ENCODE data around the gene FIBP. TPM values are rescaled to one million over a fixed set of nuclear protein-coding genes. Genes with fewer than 3 reads are reported as not detected.

Gene FIBP
- total and polyA plus RNA-seq, 2 donors (not counting 3 experiments of a cell fraction or from before 2014, with no cell fraction given) = 105 to 162 TPM

DNA sequence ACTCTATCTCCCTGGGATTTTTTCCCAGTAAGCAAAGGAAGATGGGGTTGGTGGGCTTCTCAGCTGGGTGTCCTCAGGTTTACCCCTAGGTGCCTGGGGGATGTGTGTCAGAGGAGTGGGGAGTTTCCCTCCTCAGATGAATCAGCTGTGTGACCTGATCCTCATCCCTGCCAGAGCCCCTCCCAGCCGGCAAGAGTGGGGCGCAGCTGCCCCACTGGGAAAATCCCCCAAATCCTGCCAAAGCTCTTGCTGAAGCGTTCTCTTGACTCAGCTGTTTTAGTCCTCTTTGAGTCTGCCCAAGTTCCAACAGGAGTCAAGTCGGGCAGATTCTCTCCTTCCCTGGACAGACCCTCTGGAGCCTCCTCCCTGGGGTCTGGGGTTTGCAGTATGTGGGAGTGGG is 24.6 kb upstream of the FIBP start:
- Histone ChIP-seq H3K4me1 (ENCODE audit: control insufficient read depth, extremely low read depth, insufficient read depth, low read length) (peaks cover 55% of the 10 kb centered on the region), H2AFZ (ENCODE audit: low read depth, low read length) (no peak overlapping the region), H3K4me2 (ENCODE audit: insufficient read depth, low read length) (no peak overlapping the region), H3K79me2 (ENCODE audit: control insufficient read depth, insufficient read depth, low read length) (peaks cover 16% of the 10 kb centered on the region), H4K20me1 (replicated peaks; ENCODE audit: control insufficient read depth, extremely low read depth, insufficient read depth, low read length) (no peaks in the 10 kb centered on the region), H3K27ac (ENCODE audit: insufficient read depth, low read depth, low read length) (peak overlapping the region; percentile 74), H3K9ac (replicated peaks; ENCODE audit: extremely low read depth, insufficient read depth, low read length) (peak overlapping the region; percentile 11), H3K9me3 (replicated peaks; ENCODE audit: control insufficient read depth, insufficient read depth, low read length) (no peaks in the 10 kb centered on the region), H3K9me1 (replicated peaks; ENCODE audit: control insufficient read depth, extremely low read depth, insufficient read depth, low read length) (no peaks in the 10 kb centered on the region), H3K4me3 (replicated peaks in 1 of 3; ENCODE audit: insufficient read depth in 1 of 3, low read depth in 1 of 3, low read length in 3 of 3) (no peak overlapping the region), H3K36me3 (ENCODE audit: control insufficient read depth in 2 of 2, extremely low read depth in 1 of 2, insufficient read depth in 2 of 2, low read length in 2 of 2) (no peaks in the 10 kb centered on the region), H3K27me3 (ENCODE audit: control insufficient read depth in 2 of 2, insufficient read depth in 2 of 2, low read length in 2 of 2) (no peaks in the 10 kb centered on the region)
- TF ChIP-seq POLR2A (IDR thresholded peaks at IDR 0.05; ENCODE audit: low read depth, low read length) = no peak
- TF ChIP-seq MYC (IDR thresholded peaks at IDR 0.05; ENCODE audit: low read depth, low read length) = no peak
- TF ChIP-seq EZH2 (IDR thresholded peaks at IDR 0.05; ENCODE audit: borderline replicate concordance, low read depth, low read length, severe bottlenecking) = no peak
- TF ChIP-seq FOS (IDR thresholded peaks at IDR 0.05; ENCODE audit: borderline replicate concordance, insufficient read depth, low read length) = no peak
- no TSS peak for BruUV-seq (replicated peaks)
- dilution Hi-C loops (cut with MboI; ENCODE audit: extremely low pct_ligation_motif_present, low sequenced_read_pairs) (no loop called here), intact Hi-C loops (cut with micrococcal nuclease) (no loop called here)
- DNase-seq (ENCODE audit: low read depth, low spot score) (peak; percentile 48), FAIRE-seq (peak; percentile 72)
- ChIA-PET CTCF (interaction anchor here (0.7 to 4.0 kb wide), 5 partner anchors 12 to 28 kb away, joined by 4 to 39 read pairs (median 8); partner anchors contain the start of genes CCDC85B, FIBP and FOSL1), POLR2A (interaction anchor here (1.0 to 1.5 kb wide), 2 partner anchors 11 to 14 kb away, joined by 3 to 10 read pairs; no protein-coding TSS in a partner anchor)

DNA sequence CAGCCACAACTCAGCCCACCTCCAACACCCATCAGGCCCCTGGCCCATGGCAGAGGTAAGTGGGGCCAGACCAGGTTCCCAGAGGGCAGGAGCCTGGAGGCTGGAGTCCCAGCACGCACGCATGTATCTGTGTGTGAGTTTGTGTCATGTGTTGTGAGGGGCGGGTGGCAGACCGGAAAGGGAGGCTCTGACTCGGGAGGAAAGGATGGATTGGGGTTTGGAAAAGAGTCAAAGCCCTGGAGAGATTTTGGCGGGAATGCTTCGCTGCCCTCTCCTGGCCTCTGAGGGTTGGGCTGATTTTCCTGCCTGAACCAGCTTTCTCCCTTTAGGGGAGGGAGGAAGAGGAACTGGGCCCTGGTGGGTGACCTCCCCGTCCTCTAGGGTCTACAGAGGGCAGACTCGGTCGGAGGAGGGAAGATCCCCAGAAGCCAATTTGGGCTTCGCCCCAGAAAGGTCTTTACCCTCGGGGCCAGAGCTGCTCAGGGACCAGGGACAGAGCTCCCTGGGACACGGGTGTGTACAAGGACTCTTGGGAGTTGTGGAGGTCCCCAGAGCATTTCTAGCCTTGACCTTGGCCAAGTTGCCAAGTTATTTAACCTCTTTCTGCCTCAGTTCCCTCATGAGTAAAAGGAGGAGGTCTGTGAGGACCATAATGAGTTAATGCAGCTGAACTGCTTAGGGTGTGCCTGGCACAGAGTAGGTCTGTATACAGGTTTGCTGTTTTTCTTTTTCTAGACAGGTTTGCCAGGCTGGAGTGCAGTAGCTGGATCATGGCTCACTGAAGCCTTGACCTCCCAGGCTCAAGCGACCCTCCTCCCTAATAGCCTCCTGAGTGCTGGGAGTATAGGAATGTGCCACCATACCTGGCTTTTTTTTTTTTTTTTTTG is 23.7 kb upstream of the FIBP start:
- Histone ChIP-seq H2AFZ (ENCODE audit: low read depth, low read length) (peak overlapping the region; percentile 5), H3K4me2 (ENCODE audit: insufficient read depth, low read length) (no peak overlapping the region), H4K20me1 (replicated peaks; ENCODE audit: control insufficient read depth, extremely low read depth, insufficient read depth, low read length) (no peaks in the 10 kb centered on the region), H3K27ac (ENCODE audit: insufficient read depth, low read depth, low read length) (peak overlapping the region; percentile 74), H3K27me3 (ENCODE audit: control insufficient read depth in 2 of 2, insufficient read depth in 2 of 2, low read length in 2 of 2) (no peaks in the 10 kb centered on the region), H3K36me3 (ENCODE audit: control insufficient read depth in 2 of 2, extremely low read depth in 1 of 2, insufficient read depth in 2 of 2, low read length in 2 of 2) (no peaks in the 10 kb centered on the region), H3K4me3 (replicated peaks in 1 of 3; ENCODE audit: insufficient read depth in 1 of 3, low read depth in 1 of 3, low read length in 3 of 3) (no peak overlapping the region), H3K9me3 (replicated peaks; ENCODE audit: control insufficient read depth, insufficient read depth, low read length) (no peaks in the 10 kb centered on the region), H3K9ac (replicated peaks; ENCODE audit: extremely low read depth, insufficient read depth, low read length) (peak overlapping the region; percentile 10), H3K4me1 (ENCODE audit: control insufficient read depth, extremely low read depth, insufficient read depth, low read length) (peaks cover 46% of the 10 kb centered on the region), H3K79me2 (ENCODE audit: control insufficient read depth, insufficient read depth, low read length) (peaks cover 6% of the 10 kb centered on the region), H3K9me1 (replicated peaks; ENCODE audit: control insufficient read depth, extremely low read depth, insufficient read depth, low read length) (no peaks in the 10 kb centered on the region)
- peak; percentile 58 for DNase-seq (ENCODE audit: low read depth, low spot score)
- intact Hi-C loops (cut with micrococcal nuclease) = no loop called here
- TF ChIP-seq MYC (IDR thresholded peaks at IDR 0.05; ENCODE audit: low read depth, low read length) (no peak), FOS (IDR thresholded peaks at IDR 0.05; ENCODE audit: borderline replicate concordance, insufficient read depth, low read length) (peak; percentile 18), GATA2 (IDR thresholded peaks at IDR 0.05; ENCODE audit: insufficient read depth, insufficient read length, low read depth, low read length) (no peak), POLR2A (IDR thresholded peaks at IDR 0.05; ENCODE audit: low read depth, low read length) (no peak), JUN (IDR thresholded peaks at IDR 0.05; ENCODE audit: borderline replicate concordance, insufficient read depth, insufficient read length, low read depth) (no peak), POLR2AphosphoS5 (IDR thresholded peaks at IDR 0.05; ENCODE audit: insufficient read depth, low read depth, low read length) (peak; percentile 74), EZH2 (IDR thresholded peaks at IDR 0.05; ENCODE audit: borderline replicate concordance, low read depth, low read length, severe bottlenecking) (no peak)
- TF ChIP-seq, protein P1, sequence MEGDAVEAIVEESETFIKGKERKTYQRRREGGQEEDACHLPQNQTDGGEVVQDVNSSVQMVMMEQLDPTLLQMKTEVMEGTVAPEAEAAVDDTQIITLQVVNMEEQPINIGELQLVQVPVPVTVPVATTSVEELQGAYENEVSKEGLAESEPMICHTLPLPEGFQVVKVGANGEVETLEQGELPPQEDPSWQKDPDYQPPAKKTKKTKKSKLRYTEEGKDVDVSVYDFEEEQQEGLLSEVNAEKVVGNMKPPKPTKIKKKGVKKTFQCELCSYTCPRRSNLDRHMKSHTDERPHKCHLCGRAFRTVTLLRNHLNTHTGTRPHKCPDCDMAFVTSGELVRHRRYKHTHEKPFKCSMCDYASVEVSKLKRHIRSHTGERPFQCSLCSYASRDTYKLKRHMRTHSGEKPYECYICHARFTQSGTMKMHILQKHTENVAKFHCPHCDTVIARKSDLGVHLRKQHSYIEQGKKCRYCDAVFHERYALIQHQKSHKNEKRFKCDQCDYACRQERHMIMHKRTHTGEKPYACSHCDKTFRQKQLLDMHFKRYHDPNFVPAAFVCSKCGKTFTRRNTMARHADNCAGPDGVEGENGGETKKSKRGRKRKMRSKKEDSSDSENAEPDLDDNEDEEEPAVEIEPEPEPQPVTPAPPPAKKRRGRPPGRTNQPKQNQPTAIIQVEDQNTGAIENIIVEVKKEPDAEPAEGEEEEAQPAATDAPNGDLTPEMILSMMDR (IDR thresholded peaks at IDR 0.05; ENCODE audit: extremely low read depth in 1 of 2, insufficient read depth in 1 of 2, low read depth in 1 of 2, low read length in 2 of 2) = peak in 1 of 2 donors; percentile 17
- TF ChIP-seq, protein P2, sequence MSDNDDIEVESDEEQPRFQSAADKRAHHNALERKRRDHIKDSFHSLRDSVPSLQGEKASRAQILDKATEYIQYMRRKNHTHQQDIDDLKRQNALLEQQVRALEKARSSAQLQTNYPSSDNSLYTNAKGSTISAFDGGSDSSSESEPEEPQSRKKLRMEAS (IDR thresholded peaks at IDR 0.05; ENCODE audit: insufficient read depth, insufficient read length) = no peak
- POLR2A ChIA-PET = interaction anchor here (1.0 to 1.6 kb wide), 5 partner anchors 10 to 23 kb away, joined by 3 to 10 read pairs (median 6); partner anchors contain the start of gene FOSL1
- TSS peak; percentile 8 for BruUV-seq (replicated peaks)
- FAIRE-seq = peak; percentile 88
- CTCF ChIA-PET = interaction anchor here (0.8 to 4.0 kb wide), 7 partner anchors 10 to 28 kb away, joined by 3 to 39 read pairs (median 4); partner anchors contain the start of genes CCDC85B and FIBP
- dilution Hi-C loops (cut with MboI; ENCODE audit: extremely low pct_ligation_motif_present, low sequenced_read_pairs) = no loop called here
